ENCODE measurements around the gene MAP1B.
"Not testable (repeated sequence)": the region's sequence is repeated elsewhere in the genome, so short reads cannot be mapped to it uniquely, and the experiment has no call there.

Gene MAP1B

GRCh38 chr5:72160959-72161358 lies 53.7 kb downstream of the MAP1B start:
- no peak for DNase-seq (ENCODE audit: low read depth, low spot score)

DNA sequence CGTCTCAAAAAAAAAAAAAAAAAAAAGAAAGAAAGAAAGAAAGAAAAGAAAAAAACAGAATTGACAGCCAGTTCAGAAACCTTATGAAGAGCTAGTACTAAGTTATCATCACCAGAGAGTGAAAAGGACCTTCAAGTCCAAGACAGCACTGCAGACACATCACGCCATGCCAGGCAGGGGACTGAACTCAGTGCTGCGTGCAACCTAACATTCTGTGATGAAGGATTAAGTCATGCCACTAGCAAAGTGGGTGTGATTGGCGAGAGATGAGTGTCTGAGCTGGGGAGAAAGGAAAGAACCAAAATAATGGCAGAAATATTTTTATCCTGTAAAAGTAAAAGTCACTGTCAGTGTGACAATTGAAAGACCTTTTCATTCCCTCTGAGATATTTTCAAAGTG lies 54.7 kb downstream of the MAP1B start:
- DNase-seq (ENCODE audit: low read depth, low spot score), result no peak

DNA sequence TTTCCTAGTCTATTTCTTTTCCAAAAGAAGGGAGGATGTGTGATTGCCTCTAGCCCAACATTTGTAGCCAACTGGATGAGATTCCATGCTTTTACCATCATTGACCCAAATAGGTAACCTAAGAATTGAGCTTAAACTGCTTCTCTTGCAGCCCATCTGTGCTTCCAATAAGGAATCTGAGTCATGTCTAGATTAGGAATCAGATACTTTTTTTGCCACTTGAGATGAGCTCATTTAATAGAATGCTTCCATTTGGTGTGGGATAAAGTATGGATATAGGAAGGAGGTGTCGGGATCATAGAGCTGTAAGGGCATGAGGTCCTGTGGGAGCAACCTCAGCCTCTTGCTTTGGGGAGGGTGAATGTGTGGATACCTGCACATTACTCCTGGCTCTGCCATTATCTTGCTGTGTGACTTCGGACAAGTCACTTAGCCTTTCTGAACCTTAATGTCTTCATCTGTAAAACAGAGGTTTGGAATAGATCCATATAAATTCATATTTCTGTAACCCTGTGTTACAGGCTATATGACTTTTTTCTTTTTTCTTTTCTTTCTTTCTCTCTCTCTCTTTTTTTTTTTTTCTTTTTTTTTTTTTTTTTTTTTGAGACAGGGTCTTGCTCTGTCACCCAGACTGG lies 56.2 kb downstream of the MAP1B start:
- DNase-seq (ENCODE audit: low read depth, low spot score), result no peak

GRCh38 chr5:72166070-72166979 lies 59.0 kb downstream of the MAP1B start:
- DNase-seq (ENCODE audit: low read depth, low spot score), result no peak

DNA sequence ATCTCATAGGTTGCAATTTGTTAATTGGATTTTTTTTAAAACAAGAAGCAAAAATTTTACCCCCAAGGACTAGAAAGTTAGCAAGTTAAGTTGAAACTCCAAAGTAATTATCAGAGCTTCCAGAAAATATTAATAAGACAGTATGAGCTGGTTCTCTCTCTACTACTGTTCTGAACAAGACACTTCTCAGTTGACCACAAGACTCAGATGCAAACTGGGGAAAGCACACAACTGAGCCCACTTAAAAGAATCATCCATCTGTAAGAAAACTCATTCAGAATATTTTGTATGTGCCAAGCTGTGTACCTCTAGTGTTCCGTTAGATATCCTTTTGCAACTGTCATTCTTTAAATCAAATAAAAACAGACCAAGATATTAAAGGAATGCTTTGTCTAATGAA lies 60.0 kb downstream of the MAP1B start:
- no peak for DNase-seq (ENCODE audit: low read depth, low spot score)

- DNase-seq (ENCODE audit: low read depth, low spot score), result no peak
Measured at GRCh38 chr5:72167804-72168203, 60.5 kb downstream of the MAP1B start.

DNA sequence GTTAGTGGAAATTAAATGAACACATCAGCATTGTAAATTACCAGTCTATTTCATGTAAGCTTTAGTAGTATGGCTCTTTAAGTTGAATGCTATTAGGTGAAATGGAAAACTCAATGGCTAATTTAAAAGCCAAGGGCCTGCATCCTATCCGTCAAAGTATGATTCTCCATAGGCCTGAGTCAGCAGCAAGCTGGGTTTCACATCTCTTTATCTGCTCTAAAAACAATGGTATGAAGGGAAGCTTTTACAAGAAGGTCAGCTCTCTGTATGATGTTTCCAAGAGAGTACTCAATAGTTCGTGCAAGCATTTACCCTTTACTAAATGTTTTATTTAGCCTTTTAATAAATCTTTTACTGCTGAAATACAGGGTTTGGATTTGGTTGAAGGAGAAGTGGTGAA lies 62.8 kb downstream of the MAP1B start:
- no peak for DNase-seq (ENCODE audit: low read depth, low spot score)

GRCh38 chr5:72171181-72171580 lies 63.9 kb downstream of the MAP1B start:
- not testable (repeated sequence) for DNase-seq (ENCODE audit: low read depth, low spot score)

GRCh38 chr5:72171667-72172066 lies 64.4 kb downstream of the MAP1B start:
- no peak for DNase-seq (ENCODE audit: low read depth, low spot score)

DNA sequence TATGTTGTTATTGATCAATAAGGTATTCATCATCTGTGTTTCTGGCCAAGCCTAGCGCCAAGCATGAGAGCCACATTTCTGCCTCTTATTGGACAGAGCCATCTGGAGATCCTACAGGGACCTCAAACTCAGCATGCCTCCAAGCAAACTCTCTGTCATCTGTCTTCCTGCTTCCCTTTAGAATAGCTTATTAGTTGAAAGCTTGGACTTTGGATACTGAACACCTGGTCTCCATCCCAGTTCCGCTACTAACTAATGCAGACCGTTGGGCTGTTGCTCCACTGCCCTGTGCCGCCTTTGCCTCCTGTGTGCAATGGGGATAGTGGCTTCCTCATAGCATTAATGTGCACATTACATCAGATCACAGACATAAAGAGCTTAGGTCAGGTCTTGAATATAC lies 65.5 kb downstream of the MAP1B start:
- DNase-seq (ENCODE audit: low read depth, low spot score), result no peak

GRCh38 chr5:72177538-72177937 lies 70.3 kb downstream of the MAP1B start:
- DNase-seq (ENCODE audit: low read depth, low spot score), result no peak

DNA sequence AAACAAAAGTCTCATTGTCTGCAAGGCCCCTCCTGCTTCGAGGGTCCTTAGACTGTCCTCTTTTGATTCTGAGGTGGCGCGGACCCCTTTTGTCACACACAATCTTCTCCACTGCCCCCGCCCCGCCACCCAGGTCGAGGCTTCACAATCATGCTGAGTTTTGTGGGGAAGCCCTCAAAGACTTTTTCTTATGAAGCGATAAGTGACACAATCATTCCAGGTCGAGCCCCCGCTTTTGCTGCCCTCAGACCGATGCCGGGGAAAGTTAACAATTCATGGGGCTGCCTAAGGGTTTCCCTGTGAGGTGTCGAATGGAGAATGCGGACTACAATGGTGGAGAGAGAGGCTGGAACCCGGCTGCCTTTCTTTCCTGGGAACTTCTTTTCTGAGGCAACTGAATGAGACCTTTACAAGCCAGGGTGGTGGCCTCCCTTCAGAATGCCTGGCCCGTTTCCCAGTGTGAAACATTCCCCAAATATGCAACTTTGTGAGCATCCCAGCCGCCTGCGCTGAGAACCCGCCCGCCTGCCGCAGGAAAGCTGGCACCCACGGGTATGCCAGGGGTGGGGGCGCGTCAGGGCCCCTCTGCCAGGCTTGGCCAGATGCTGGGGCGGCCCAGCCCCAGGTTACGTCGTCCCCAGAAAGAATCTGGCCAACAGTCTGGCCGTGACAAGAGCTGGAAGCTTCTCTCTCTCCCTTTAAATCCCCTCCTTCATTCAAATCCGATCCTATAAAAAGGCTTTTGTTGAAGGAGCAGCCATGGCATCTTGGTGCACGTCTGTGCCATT lies 71.9 kb downstream of the MAP1B start:
- DNase-seq (ENCODE audit: low read depth, low spot score), result no peak

GRCh38 chr5:72179816-72180440 lies 72.7 kb downstream of the MAP1B start:
- no peak for DNase-seq (ENCODE audit: low read depth, low spot score)

DNA sequence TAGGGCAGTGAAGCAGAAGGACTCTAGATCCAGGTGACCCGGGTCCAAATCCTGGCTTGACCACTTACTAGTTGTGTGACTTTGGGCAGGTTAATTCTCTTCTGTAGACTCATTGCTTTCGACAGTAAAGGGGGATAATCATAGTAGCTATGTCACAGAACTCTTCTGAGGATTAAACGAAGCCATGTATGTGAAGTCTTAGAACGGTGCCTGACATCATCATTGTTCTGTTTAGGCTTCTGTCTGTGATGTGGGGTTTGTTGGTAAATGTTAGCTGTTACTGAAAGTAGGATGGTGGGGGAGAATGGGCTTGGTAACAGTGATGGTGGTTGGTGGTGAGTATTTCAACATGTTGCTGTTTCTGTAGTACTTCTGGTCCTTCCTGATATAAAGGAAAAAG lies 73.7 kb downstream of the MAP1B start:
- no peak for DNase-seq (ENCODE audit: low read depth, low spot score)

DNA sequence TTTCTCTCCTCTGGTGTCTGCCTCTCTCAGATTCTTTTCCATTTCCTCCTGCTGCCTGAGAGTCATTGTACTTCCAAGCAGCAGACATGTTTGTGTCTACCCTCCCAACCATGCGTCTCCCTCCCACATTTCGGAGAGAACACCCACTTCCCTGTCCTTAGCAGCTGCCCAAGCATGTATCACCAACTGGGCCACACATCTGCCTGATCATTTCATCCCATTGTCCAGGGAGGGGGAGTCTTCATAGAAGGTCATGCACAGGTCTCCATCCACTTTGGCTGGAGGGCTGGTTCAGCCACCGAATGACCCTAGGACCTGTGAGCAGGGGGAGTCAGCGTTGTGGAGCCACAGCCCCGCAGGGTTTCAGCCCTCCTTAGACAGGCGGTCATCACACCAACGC lies 75.4 kb downstream of the MAP1B start:
- no peak for DNase-seq (ENCODE audit: low read depth, low spot score)

- DNase-seq (ENCODE audit: low read depth, low spot score), result no peak
Measured at GRCh38 chr5:72183101-72183520, 75.8 kb downstream of the MAP1B start.

GRCh38 chr5:72184408-72184807 lies 77.1 kb downstream of the MAP1B start:
- DNase-seq (ENCODE audit: low read depth, low spot score), result no peak

GRCh38 chr5:72185496-72186329 lies 78.4 kb downstream of the MAP1B start:
- no peak for DNase-seq (ENCODE audit: low read depth, low spot score)

DNA sequence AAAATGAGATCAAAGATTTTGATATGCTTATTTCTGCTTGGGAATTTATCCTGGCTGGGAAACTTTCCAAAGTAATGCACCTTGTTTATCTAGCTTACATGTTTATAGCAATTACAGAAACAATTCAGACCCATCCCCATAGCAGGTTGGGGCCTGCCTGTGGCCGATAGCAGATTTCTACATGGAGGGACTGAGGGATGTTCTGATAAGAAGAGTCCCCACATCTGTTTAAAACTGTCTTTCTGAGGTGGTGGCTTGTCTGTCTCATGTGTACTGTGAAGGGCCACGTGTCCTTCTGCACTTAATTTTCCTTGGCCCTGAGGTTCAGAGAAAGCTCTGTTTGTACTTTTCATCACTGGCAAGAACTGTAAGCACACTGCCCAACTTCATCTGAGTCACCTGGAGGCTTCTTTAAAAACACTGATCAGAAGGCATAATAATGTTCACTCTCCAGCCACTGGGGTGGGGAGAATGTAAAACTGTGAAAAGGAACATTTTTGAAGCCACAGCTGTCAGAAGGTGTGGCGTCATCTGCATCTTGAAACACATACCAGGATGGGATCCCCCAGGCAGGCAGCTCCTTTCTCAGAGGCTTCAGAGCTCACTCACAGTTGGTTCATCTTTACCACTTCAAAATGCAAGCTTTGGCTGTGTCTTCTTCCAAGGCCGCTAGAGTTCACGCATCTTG lies 80.3 kb downstream of the MAP1B start:
- DNase-seq (ENCODE audit: low read depth, low spot score), result no peak

GRCh38 chr5:72188166-72188565 lies 80.9 kb downstream of the MAP1B start:
- no peak for DNase-seq (ENCODE audit: low read depth, low spot score)
